ENCODE results near the gene MDP1. TPM values are rescaled to one million over a fixed set of nuclear protein-coding genes. Genes with fewer than 3 reads are reported as not detected.

The MDP1 gene
- total RNA-seq, 1 donor from 2014 or later, result 25.5 TPM

- Mint-ChIP-seq H3K4me1 (ENCODE audit: low read depth, unreplicated experiment) (peaks cover 6% of the 10 kb centered on the region), H3K27me3 (ENCODE audit: unreplicated experiment) (peaks cover 11% of the 10 kb centered on the region), H3K9me3 (ENCODE audit: unreplicated experiment) (peaks cover 6% of the 10 kb centered on the region), H3K27ac (ENCODE audit: unreplicated experiment) (no peak overlapping the region), H3K36me3 (ENCODE audit: unreplicated experiment) (no peaks in the 10 kb centered on the region), H3K4me3 (ENCODE audit: unreplicated experiment) (peak overlapping the region; percentile 96)
- DNase-seq, result no peak
- no peak for TF ChIP-seq CTCF (IDR thresholded peaks at IDR 0.05; ENCODE audit: partially characterized antibody, unreplicated experiment)
These were observed 18.8 kb downstream of the MDP1 start for GRCh38 chr14:24197056-24197450.

- Mint-ChIP-seq H3K27ac (ENCODE audit: unreplicated experiment) (peak overlapping the region; percentile 96), H3K9me3 (ENCODE audit: unreplicated experiment) (peaks cover 6% of the 10 kb centered on the region), H3K4me3 (ENCODE audit: unreplicated experiment) (peak overlapping the region; percentile 96), H3K4me1 (ENCODE audit: low read depth, unreplicated experiment) (peaks cover 6% of the 10 kb centered on the region), H3K36me3 (ENCODE audit: unreplicated experiment) (no peaks in the 10 kb centered on the region), H3K27me3 (ENCODE audit: unreplicated experiment) (peaks cover 11% of the 10 kb centered on the region)
- no peak for DNase-seq
- no peak for TF ChIP-seq CTCF (IDR thresholded peaks at IDR 0.05; ENCODE audit: partially characterized antibody, unreplicated experiment)
These were observed 19.5 kb downstream of the MDP1 start for GRCh38 chr14:24196071-24197055.

- DNase-seq, result peak; percentile 91
- H3K27me3 Mint-ChIP-seq (ENCODE audit: unreplicated experiment), result peaks cover 11% of the 10 kb centered on the region
- H3K4me1 Mint-ChIP-seq (ENCODE audit: low read depth, unreplicated experiment), result peaks cover 6% of the 10 kb centered on the region
- H3K27ac Mint-ChIP-seq (ENCODE audit: unreplicated experiment), result peak within 1 kb of the TSS; percentile 96
- TF ChIP-seq CTCF (IDR thresholded peaks at IDR 0.05; ENCODE audit: partially characterized antibody, unreplicated experiment), result no peak
- peaks cover 6% of the 10 kb centered on the region for H3K9me3 Mint-ChIP-seq (ENCODE audit: unreplicated experiment)
- no peaks in the 10 kb centered on the region for H3K36me3 Mint-ChIP-seq (ENCODE audit: unreplicated experiment)
- H3K4me3 Mint-ChIP-seq (ENCODE audit: unreplicated experiment), result peak within 1 kb of the TSS; percentile 96
These were observed 20.4 kb downstream of the MDP1 start, which contains the start of gene TM9SF1 for GRCh38 chr14:24195186-24196070. Gene TM9SF1, minus strand, starts transcription at chr14:24195441. Its CDS starts 422 bp downstream, at chr14:24195019.

GRCh38 chr14:24194873-24195185 lies 21.0 kb downstream of the MDP1 start:
- H3K27me3 Mint-ChIP-seq (ENCODE audit: unreplicated experiment), result peaks cover 11% of the 10 kb centered on the region
- no peaks in the 10 kb centered on the region for H3K36me3 Mint-ChIP-seq (ENCODE audit: unreplicated experiment)
- peak overlapping the region; percentile 89 for H3K4me3 Mint-ChIP-seq (ENCODE audit: unreplicated experiment)
- peaks cover 6% of the 10 kb centered on the region for H3K9me3 Mint-ChIP-seq (ENCODE audit: unreplicated experiment)
- no peak for DNase-seq
- H3K4me1 Mint-ChIP-seq (ENCODE audit: low read depth, unreplicated experiment), result peaks cover 6% of the 10 kb centered on the region
- TF ChIP-seq CTCF (IDR thresholded peaks at IDR 0.05; ENCODE audit: partially characterized antibody, unreplicated experiment), result no peak
- peak overlapping the region; percentile 59 for H3K27ac Mint-ChIP-seq (ENCODE audit: unreplicated experiment)
